GM23338 (cell line): ENCODE results near the gene APOD. TPM values are rescaled to one million over a fixed set of nuclear protein-coding genes. Genes with fewer than 3 reads are reported as not detected.

Experiments
- ATAC-seq: fragments of 200-7000 bp; cut with Tn5 transposase; 3 replicates; pipeline ENCODE4 v1.9.1; 2020
- DNase-seq: peaks from one replicate; pipeline ENCODE4 v3.0.0-alpha.2; 2015; ENCODE audit warnings: low spot score
- H2AFZ ChIP-seq: fragments of 200-600 bp; sonication (generic); 2 replicates; pipeline ENCODE4 v1.8.0; 2016; ENCODE audit warnings: antibody characterized with exemption, mild to moderate bottlenecking, moderate library complexity
- H3F3A ChIP-seq: fragments of 200-600 bp; sonication (generic); replicated peaks from 2 replicates; pipeline ENCODE4 v1.8.0; 2017; ENCODE audit warnings: antibody characterized with exemption, mixed run types, low read depth
- H3K27ac ChIP-seq: fragments of 200-600 bp; sonication (generic); 2 replicates; pipeline ENCODE4 v1.6.1; 2016; ENCODE audit warnings: low read depth
- H3K27me3 ChIP-seq: fragments of 200-600 bp; sonication (generic); 2 replicates; pipeline ENCODE4 v1.8.0; 2016; ENCODE audit warnings: mild to moderate bottlenecking, mixed run types, moderate library complexity; ENCODE audit not compliant: insufficient read depth
- H3K36me3 ChIP-seq: fragments of 200-600 bp; sonication (generic); 2 replicates; pipeline ENCODE4 v1.8.0; 2016; ENCODE audit warnings: mild to moderate bottlenecking; ENCODE audit not compliant: insufficient read depth
- H3K4me1 ChIP-seq: fragments of 200-600 bp; sonication (generic); 2 replicates; pipeline ENCODE4 v1.8.0; 2016; ENCODE audit warnings: mild to moderate bottlenecking, moderate library complexity; ENCODE audit not compliant: insufficient read depth
- H3K4me2 ChIP-seq: fragments of 200-600 bp; sonication (generic); 2 replicates; pipeline ENCODE4 v1.7.1; 2017; ENCODE audit warnings: mixed run types
- H3K4me3 ChIP-seq: fragments of 200-600 bp; sonication (generic); 2 replicates; pipeline ENCODE4 v1.6.1; 2016; ENCODE audit warnings: mixed run types
- H3K79me2 ChIP-seq: fragments of 200-600 bp; sonication (generic); replicated peaks from 2 replicates; pipeline ENCODE4 v1.8.0; 2017; ENCODE audit warnings: mild to moderate bottlenecking; ENCODE audit not compliant: insufficient read depth
- H3K9me2 ChIP-seq: fragments of 200-600 bp; sonication (generic); 2 replicates; pipeline ENCODE4 v1.8.0; 2017; ENCODE audit not compliant: insufficient read depth
- H4K20me1 ChIP-seq: fragments of 200-600 bp; sonication (generic); replicated peaks from 2 replicates; pipeline ENCODE4 v1.8.0; 2017; ENCODE audit warnings: mild to moderate bottlenecking; ENCODE audit not compliant: insufficient read depth
- H3K27ac Mint-ChIP-seq: 2 replicates; pipeline ENCODE4 v1.8.0; 2020; ENCODE audit warnings: inconsistent platforms, mild to moderate bottlenecking, moderate library complexity, mixed read lengths
- H3K27me3 Mint-ChIP-seq: 3 replicates; pipeline ENCODE4 v1.8.0; 2022; ENCODE audit warnings: low read depth, mild to moderate bottlenecking, moderate library complexity, mixed read lengths, inconsistent platforms; ENCODE audit not compliant: insufficient read depth, poor library complexity
- H3K36me3 Mint-ChIP-seq: 3 replicates; pipeline ENCODE4 v1.8.0; 2021; ENCODE audit warnings: low read depth, mild to moderate bottlenecking, inconsistent platforms, moderate library complexity, mixed read lengths
- H3K4me1 Mint-ChIP-seq: 3 replicates; pipeline ENCODE4 v1.8.0; 2020; ENCODE audit warnings: mild to moderate bottlenecking, inconsistent platforms, mixed read lengths
- H3K4me3 Mint-ChIP-seq: 3 replicates; pipeline ENCODE4 v1.8.0; 2021; ENCODE audit warnings: moderate library complexity, mild to moderate bottlenecking, inconsistent platforms, mixed read lengths
- H3K9me3 Mint-ChIP-seq: 3 replicates; pipeline ENCODE4 v1.8.0; 2020; ENCODE audit warnings: moderate library complexity, mild to moderate bottlenecking, inconsistent platforms, mixed read lengths
- CREB1 ChIP-seq: fragments of 250-450 bp; sonication (Bioruptor Pico); IDR thresholded peaks from 2 replicates; pipeline ENCODE4 v1.5.0; 2020; ENCODE audit warnings: low read depth, mild to moderate bottlenecking, moderate library complexity
- CTCF ChIP-seq, 2 experiments: fragments of 200-600 bp in 1 of 2; sonication (generic) in 1 of 2; conservative IDR thresholded peaks; 2 replicates each; pipeline versions ENCODE4 v1.5.1 to v1.6.1; 2016 to 2017; ENCODE audit warnings: antibody characterized with exemption in 2 of 2, low read depth in 2 of 2, mild to moderate bottlenecking in 2 of 2, moderate library complexity in 1 of 2
- EZH2 ChIP-seq: fragments of 200-600 bp; sonication (generic); IDR thresholded peaks from one replicate; pipeline ENCODE4 v1.8.0; 2017; ENCODE audit warnings: antibody characterized with exemption, mild to moderate bottlenecking, low read depth; ENCODE audit not compliant: unreplicated experiment
- EZH2phosphoT487 ChIP-seq: fragments of 200-600 bp; sonication (generic); IDR thresholded peaks from one replicate; pipeline ENCODE4 v1.8.1; 2018; ENCODE audit warnings: antibody characterized with exemption; ENCODE audit not compliant: unreplicated experiment
- JUNB ChIP-seq: IDR thresholded peaks from one replicate; pipeline ENCODE4 v1.6.1; 2016; ENCODE audit warnings: antibody characterized with exemption; ENCODE audit not compliant: unreplicated experiment
- NANOG ChIP-seq: IDR thresholded peaks from 2 replicates; pipeline ENCODE4 v1.6.1; 2016; ENCODE audit warnings: antibody characterized with exemption, borderline replicate concordance
- POLR2AphosphoS5 ChIP-seq: IDR thresholded peaks from 2 replicates; pipeline ENCODE4 v1.6.1; 2016; ENCODE audit warnings: antibody characterized with exemption, low read depth
- STAT1 ChIP-seq: IDR thresholded peaks from one replicate; pipeline ENCODE4 v1.6.1; 2016; ENCODE audit warnings: antibody characterized with exemption; ENCODE audit not compliant: unreplicated experiment
- ZNF114 ChIP-seq: fragments of 250-450 bp; sonication (Bioruptor Pico); IDR thresholded peaks from 2 replicates; pipeline ENCODE4 v1.5.0; 2020; ENCODE audit warnings: mild to moderate bottlenecking, moderate library complexity
- ZNF331 ChIP-seq: fragments of 250-450 bp; sonication (Bioruptor Pico); IDR thresholded peaks from 2 replicates; pipeline ENCODE4 v1.5.0; 2020; ENCODE audit warnings: low read depth, mild to moderate bottlenecking, moderate library complexity
- ZNF462 ChIP-seq: fragments of 250-450 bp; sonication (Bioruptor Pico); IDR thresholded peaks from 2 replicates; pipeline ENCODE4 v1.5.0; 2020; ENCODE audit warnings: mild to moderate bottlenecking, moderate library complexity
- polyA plus RNA-seq: library from polyadenylated mRNA; unstranded; fragments of >200 nt; fragmentation: Nextera tagmentation; extraction: Ambion mirVana; gene quantifications from 2 replicates; pipeline ENCODE4 v1.2.1, GENCODE V29; 2016
- total RNA-seq: library from RNA; depleted of rRNA; stranded (reverse); fragments of >200 nt; shearing (Covaris generic); gene quantifications from 2 replicates; pipeline ENCODE4 v1.2.3, GENCODE V29; 2014
- TF ChIP-seq, protein P1 (sequence below): IDR thresholded peaks from 2 replicates; pipeline ENCODE4 v1.6.1; 2016; ENCODE audit warnings: antibody characterized with exemption

APOD gene
- total and polyA plus RNA-seq, 2 experiments from 2014 or later, result not detected

DNA sequence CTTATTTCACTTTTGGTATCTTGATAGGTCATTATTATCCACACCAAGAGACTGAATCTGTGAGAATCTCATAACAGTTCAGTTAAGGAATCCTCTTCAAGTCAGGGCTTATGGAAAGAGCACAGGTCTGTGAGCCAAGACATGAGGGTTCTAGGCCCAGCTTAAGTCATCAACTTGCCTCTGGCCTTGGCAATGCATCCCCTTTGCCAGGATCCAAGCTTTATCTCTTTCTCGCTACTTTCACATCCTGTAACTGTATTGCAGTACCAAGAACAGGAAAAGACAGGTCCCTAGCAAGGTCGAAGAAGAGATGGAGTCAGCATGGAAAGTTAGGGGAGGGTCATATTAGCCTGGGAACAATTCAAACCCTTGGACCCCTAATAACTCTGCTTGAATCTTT lies 13.5 kb upstream of the APOD start:
- no peaks in the 10 kb centered on the region for H3F3A ChIP-seq
- DNase-seq (no peak), ATAC-seq (no peak)
- Mint-ChIP-seq H3K27ac (no peak overlapping the region), H3K36me3 (peaks cover 12% of the 10 kb centered on the region), H3K27me3 (peaks cover 2% of the 10 kb centered on the region), H3K4me1 (no peaks in the 10 kb centered on the region), H3K9me3 (peaks cover 30% of the 10 kb centered on the region), H3K4me3 (no peak overlapping the region)
- no peaks in the 10 kb centered on the region for H3K79me2 ChIP-seq
- H4K20me1 ChIP-seq, result no peaks in the 10 kb centered on the region
- H3K4me1 ChIP-seq, result no peaks in the 10 kb centered on the region
- no peaks in the 10 kb centered on the region for H3K36me3 ChIP-seq
- no peak overlapping the region for H2AFZ ChIP-seq
- H3K9me2 ChIP-seq, result peaks cover 4% of the 10 kb centered on the region; the same call in 1 of the 2 replicates
- H3K27me3 ChIP-seq, result no peaks in the 10 kb centered on the region
- TF ChIP-seq CREB1 (CRISPR knock-in tag), result no peak
- no peak for TF ChIP-seq EZH2phosphoT487
- TF ChIP-seq ZNF331 (CRISPR knock-in tag), result no peak
- no peak for TF ChIP-seq STAT1
- H3K4me2 ChIP-seq, result no peak overlapping the region
- H3K4me3 ChIP-seq, result no peak overlapping the region
- no peak overlapping the region for H3K27ac ChIP-seq

GRCh38 chr3:195596765-195597171 lies 13.0 kb upstream of the APOD start:
- no peak overlapping the region for H3K27ac Mint-ChIP-seq
- no peak overlapping the region for H3K4me3 Mint-ChIP-seq
- peaks cover 28% of the 10 kb centered on the region for H3K9me3 Mint-ChIP-seq
- Histone ChIP-seq H3K4me1 (no peaks in the 10 kb centered on the region), H3K4me2 (no peak overlapping the region), H3K4me3 (no peak overlapping the region), H3K36me3 (no peaks in the 10 kb centered on the region), H3F3A (no peaks in the 10 kb centered on the region), H4K20me1 (no peaks in the 10 kb centered on the region), H3K27me3 (no peaks in the 10 kb centered on the region), H3K27ac (no peak overlapping the region), H3K9me2 (peaks cover 4% of the 10 kb centered on the region; the same call in 1 of the 2 replicates), H2AFZ (no peak overlapping the region), H3K79me2 (no peaks in the 10 kb centered on the region)
- H3K27me3 Mint-ChIP-seq, result peaks cover 2% of the 10 kb centered on the region
- ATAC-seq (no peak), DNase-seq (no peak)
- peaks cover 12% of the 10 kb centered on the region for H3K36me3 Mint-ChIP-seq
- no peaks in the 10 kb centered on the region for H3K4me1 Mint-ChIP-seq
- no peak for TF ChIP-seq CREB1 (CRISPR knock-in tag)
- no peak for TF ChIP-seq EZH2phosphoT487
- TF ChIP-seq ZNF462, result no peak
- no peak for TF ChIP-seq ZNF331 (CRISPR knock-in tag)
- no peak for TF ChIP-seq POLR2AphosphoS5
- TF ChIP-seq, protein P1, sequence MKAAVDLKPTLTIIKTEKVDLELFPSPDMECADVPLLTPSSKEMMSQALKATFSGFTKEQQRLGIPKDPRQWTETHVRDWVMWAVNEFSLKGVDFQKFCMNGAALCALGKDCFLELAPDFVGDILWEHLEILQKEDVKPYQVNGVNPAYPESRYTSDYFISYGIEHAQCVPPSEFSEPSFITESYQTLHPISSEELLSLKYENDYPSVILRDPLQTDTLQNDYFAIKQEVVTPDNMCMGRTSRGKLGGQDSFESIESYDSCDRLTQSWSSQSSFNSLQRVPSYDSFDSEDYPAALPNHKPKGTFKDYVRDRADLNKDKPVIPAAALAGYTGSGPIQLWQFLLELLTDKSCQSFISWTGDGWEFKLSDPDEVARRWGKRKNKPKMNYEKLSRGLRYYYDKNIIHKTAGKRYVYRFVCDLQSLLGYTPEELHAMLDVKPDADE, result no peak
- no peak for TF ChIP-seq CTCF (conservative IDR thresholded peaks at IDR 0.05; ENCODE audit: low read depth in 2 of 2)
- TF ChIP-seq ZNF114 (CRISPR knock-in tag), result no peak
- no peak for TF ChIP-seq JUNB
- no peak for TF ChIP-seq NANOG
- TF ChIP-seq STAT1, result no peak
- no peak for TF ChIP-seq EZH2
